RWPE2 (cell line): Measurements from ENCODE around the gene DCP1A.

ENCODE experiments used
- ATAC-seq: fragments of 200-7000 bp; cut with Tn5 transposase; 3 replicates; pipeline ENCODE4 v1.9.1; 2021; ENCODE audit warnings: low read depth
- DNase-seq: peaks from one replicate; pipeline ENCODE4 v3.0.0-alpha.2; 2020; ENCODE audit warnings: low spot score
- H3K27ac ChIP-seq: fragments of 450-650 bp; 2 replicates; pipeline ENCODE4 v1.5.1; 2017; ENCODE audit warnings: mild to moderate bottlenecking; ENCODE audit not compliant: poor library complexity, severe bottlenecking
- H3K27me3 ChIP-seq: fragments of 250-450 bp; sonication (Bioruptor Pico); 2 replicates; pipeline ENCODE4 v1.5.1; 2021; ENCODE audit warnings: mild to moderate bottlenecking, moderate library complexity; ENCODE audit not compliant: insufficient read depth, poor library complexity, severe bottlenecking
- H3K36me3 ChIP-seq: fragments of 250-450 bp; sonication (Bioruptor Pico); 2 replicates; pipeline ENCODE4 v1.5.1; 2020; ENCODE audit warnings: low read depth, mild to moderate bottlenecking, moderate library complexity
- H3K4me1 ChIP-seq: fragments of 250-450 bp; sonication (Bioruptor Pico); 2 replicates; pipeline ENCODE4 v1.5.1; 2021; ENCODE audit warnings: mild to moderate bottlenecking, moderate library complexity; ENCODE audit not compliant: insufficient read depth, poor library complexity, severe bottlenecking
- H3K4me3 ChIP-seq: fragments of 250-450 bp; sonication (Bioruptor Pico); 2 replicates; pipeline ENCODE4 v1.5.1; 2021; ENCODE audit warnings: mild to moderate bottlenecking, moderate library complexity; ENCODE audit not compliant: severe bottlenecking
- H3K9me3 ChIP-seq: fragments of 250-450 bp; sonication (Bioruptor Pico); 2 replicates; pipeline ENCODE4 v1.5.1; 2021; ENCODE audit warnings: mild to moderate bottlenecking, moderate library complexity; ENCODE audit not compliant: severe bottlenecking
- CTCF ChIP-seq: fragments of 450-650 bp; IDR thresholded peaks from one replicate; pipeline ENCODE4 v1.5.1; 2017; ENCODE audit warnings: mild to moderate bottlenecking, moderate library complexity; ENCODE audit not compliant: poor library complexity, severe bottlenecking

Gene DCP1A

GRCh38 chr3:53250881-53251605 lies 96.3 kb downstream of the DCP1A start:
- ATAC-seq, result no peak
- TF ChIP-seq CTCF, result no peak
- peaks cover 77% of the 10 kb centered on the region for H3K36me3 ChIP-seq

GRCh38 chr3:53250453-53250852 lies 96.9 kb downstream of the DCP1A start:
- H3K9me3 ChIP-seq, result no peaks in the 10 kb centered on the region
- H3K27me3 ChIP-seq, result no peaks in the 10 kb centered on the region
- no peak overlapping the region for H3K4me3 ChIP-seq
- H3K27ac ChIP-seq, result peak overlapping the region; percentile 1
- H3K36me3 ChIP-seq, result peaks cover 83% of the 10 kb centered on the region
- no peak for TF ChIP-seq CTCF
- H3K4me1 ChIP-seq, result peaks cover 23% of the 10 kb centered on the region
- DNase-seq, result no peak
- no peak for ATAC-seq

More at GRCh38 chr3:53250881-53251605, 96.3 kb downstream of the DCP1A start:
- no peaks in the 10 kb centered on the region for H3K9me3 ChIP-seq
- peak overlapping the region; percentile 7 for H3K27ac ChIP-seq
- peaks cover 23% of the 10 kb centered on the region for H3K4me1 ChIP-seq
- no peak overlapping the region for H3K4me3 ChIP-seq
- no peaks in the 10 kb centered on the region for H3K27me3 ChIP-seq
- peak; percentile 42 for DNase-seq

GRCh38 chr3:53248161-53248560 lies 99.2 kb downstream of the DCP1A start:
- ATAC-seq (no peak), DNase-seq (no peak)
- Histone ChIP-seq H3K4me3 (no peak overlapping the region), H3K9me3 (no peaks in the 10 kb centered on the region), H3K36me3 (peaks cover 86% of the 10 kb centered on the region), H3K27ac (no peak overlapping the region), H3K27me3 (no peaks in the 10 kb centered on the region), H3K4me1 (peaks cover 19% of the 10 kb centered on the region)
- no peak for TF ChIP-seq CTCF

GRCh38 chr3:53247619-53248018 lies 99.7 kb downstream of the DCP1A start:
- ATAC-seq (no peak), DNase-seq (no peak)
- peaks cover 14% of the 10 kb centered on the region for H3K4me1 ChIP-seq
- no peaks in the 10 kb centered on the region for H3K27me3 ChIP-seq
- H3K9me3 ChIP-seq, result no peaks in the 10 kb centered on the region
- H3K36me3 ChIP-seq, result peaks cover 86% of the 10 kb centered on the region
- no peak overlapping the region for H3K27ac ChIP-seq
- no peak for TF ChIP-seq CTCF
- H3K4me3 ChIP-seq, result no peak overlapping the region

- Histone ChIP-seq H3K27ac (no peak overlapping the region), H3K27me3 (no peaks in the 10 kb centered on the region), H3K9me3 (no peaks in the 10 kb centered on the region), H3K36me3 (peaks cover 88% of the 10 kb centered on the region), H3K4me3 (no peak overlapping the region), H3K4me1 (peaks cover 7% of the 10 kb centered on the region)
- no peak for TF ChIP-seq CTCF
- ATAC-seq (no peak), DNase-seq (no peak)
These were observed 103.1 kb downstream of the DCP1A start for GRCh38 chr3:53244271-53244670.
